Lung (tissue), 12 donors: ENCODE measurements around the gene TRAF3. TPM values are rescaled to one million over a fixed set of nuclear protein-coding genes. Genes with fewer than 3 reads are reported as not detected.

Source experiments
- ATAC-seq: fragments of 200-7000 bp; cut with Tn5 transposase; one replicate; pipeline ENCODE4 v1.9.1; 2020; ENCODE audit warnings: moderate number of reproducible peaks; ENCODE audit not compliant: insufficient read depth, low FRiP score
- DNase-seq, 3 donors: peaks; one replicate each; pipeline ENCODE4 v3.0.0-alpha.2; 2013 to 2017
- H3K27ac ChIP-seq, 2 donors: one replicate each; pipeline ENCODE4 v1.5.1; 2013; ENCODE audit warnings: mild to moderate bottlenecking in 2 of 2, moderate library complexity in 2 of 2, control low read depth in 1 of 2, inconsistent platforms in 1 of 2, low read depth in 1 of 2, low read length in 1 of 2
- H3K27me3 ChIP-seq, 3 donors: one replicate each; pipeline ENCODE4 v1.5.1; 2013; ENCODE audit warnings: low read length in 2 of 3; ENCODE audit not compliant: control insufficient read depth in 3 of 3, insufficient read depth in 3 of 3
- H3K36me3 ChIP-seq, 4 donors: one replicate each; pipeline ENCODE4 v1.5.1; 2013; ENCODE audit warnings: low read length in 4 of 4, mild to moderate bottlenecking in 1 of 4, moderate library complexity in 1 of 4; ENCODE audit not compliant: control insufficient read depth in 4 of 4, insufficient read depth in 4 of 4
- H3K4me1 ChIP-seq, 5 donors: one replicate each; pipeline ENCODE4 v1.5.1; 2013; ENCODE audit warnings: low read length in 5 of 5, mild to moderate bottlenecking in 2 of 5, moderate library complexity in 1 of 5; ENCODE audit not compliant: control insufficient read depth in 5 of 5, insufficient read depth in 5 of 5
- H3K4me3 ChIP-seq: one replicate; pipeline ENCODE4 v1.5.1; 2013; ENCODE audit warnings: mild to moderate bottlenecking, control low read depth, moderate library complexity
- H3K9ac ChIP-seq, 2 donors: one replicate each; pipeline ENCODE4 v1.5.1; 2013; ENCODE audit warnings: low read length in 2 of 2, control low read depth in 1 of 2; ENCODE audit not compliant: insufficient read depth in 1 of 2
- H3K9me3 ChIP-seq, 4 donors: one replicate each; pipeline ENCODE4 v1.5.1; 2013; ENCODE audit warnings: low read length in 3 of 4, mild to moderate bottlenecking in 1 of 4, moderate library complexity in 1 of 4; ENCODE audit not compliant: control insufficient read depth in 4 of 4, insufficient read depth in 3 of 4
- WGBS, 2 donors: extraction: QIAGEN DNeasy Blood & Tissue Kit; methylation state at CpG; one replicate each; pipeline ENCODE4 v1.1.7; 2013; 5-methylcytosine and 5-hydroxymethylcytosine counted together
- polyA plus RNA-seq, 2 donors: library from polyadenylated mRNA; stranded (reverse); fragments of 200-250 nt; gene quantifications; one replicate each; pipeline ENCODE4 v1.2.1, GENCODE V29; 2013
- total RNA-seq, 2 donors: library from RNA; depleted of rRNA in 1 of 2; stranded (reverse); fragments of >200 nt in 1 of 2; gene quantifications; one replicate each; pipeline ENCODE4 v1.2.1, GENCODE V29; 2014 to 2021
- TF ChIP-seq, protein P1 (sequence below): IDR thresholded peaks from 2 replicates; pipeline ENCODE4 v1.5.1; 2012; ENCODE audit warnings: mild to moderate bottlenecking; ENCODE audit errors: control extremely low read depth, extremely low read depth
- donor health status: control.
- donor health status: control.
- donor health status: Bipolar disorder and iron deficiency.
- donor health status: healthy.
- donor health status: DM: yes; HTN: yes; CAD: no.

The TRAF3 gene
- total and polyA plus RNA-seq, 4 donors: 5.7 to 25.5 (median 18.7) TPM

DNA sequence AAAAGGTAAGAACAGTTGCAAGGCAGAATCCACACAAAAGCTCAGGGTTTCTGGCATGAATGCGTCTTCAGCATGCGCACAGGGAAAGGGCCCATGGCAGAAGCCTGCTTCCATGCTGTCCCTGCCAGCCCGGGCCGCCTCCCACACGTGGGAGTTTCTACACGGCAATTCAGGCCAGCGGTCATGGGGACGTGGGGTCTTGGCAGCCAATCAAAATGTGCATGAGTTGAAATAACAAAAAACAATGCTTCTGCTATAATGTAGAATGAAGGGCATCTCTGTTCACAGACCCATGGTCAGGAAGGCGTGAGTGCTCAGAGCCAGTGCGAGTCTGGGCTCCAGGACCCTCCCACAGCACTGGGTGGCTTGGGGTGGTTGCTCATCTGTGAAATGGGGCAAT is 173.8 kb downstream of the TRAF3 start:
- Histone ChIP-seq H3K4me1 (peaks cover 0 to 8% (median 0%) of the 10 kb centered on the region in 5 donors), H3K27ac (no peak overlapping the region), H3K4me3 (no peak overlapping the region), H3K36me3 (peaks cover 35 to 70% (median 50%) of the 10 kb centered on the region in 4 donors), H3K9ac (no peak overlapping the region), H3K27me3 (no peaks in the 10 kb centered on the region), H3K9me3 (no peaks in the 10 kb centered on the region)
- WGBS, 2 donors: 86 to 87% methylated on average over 10 of the region's 10 CpGs
- DNase-seq: no peak
- TF ChIP-seq, protein P1, sequence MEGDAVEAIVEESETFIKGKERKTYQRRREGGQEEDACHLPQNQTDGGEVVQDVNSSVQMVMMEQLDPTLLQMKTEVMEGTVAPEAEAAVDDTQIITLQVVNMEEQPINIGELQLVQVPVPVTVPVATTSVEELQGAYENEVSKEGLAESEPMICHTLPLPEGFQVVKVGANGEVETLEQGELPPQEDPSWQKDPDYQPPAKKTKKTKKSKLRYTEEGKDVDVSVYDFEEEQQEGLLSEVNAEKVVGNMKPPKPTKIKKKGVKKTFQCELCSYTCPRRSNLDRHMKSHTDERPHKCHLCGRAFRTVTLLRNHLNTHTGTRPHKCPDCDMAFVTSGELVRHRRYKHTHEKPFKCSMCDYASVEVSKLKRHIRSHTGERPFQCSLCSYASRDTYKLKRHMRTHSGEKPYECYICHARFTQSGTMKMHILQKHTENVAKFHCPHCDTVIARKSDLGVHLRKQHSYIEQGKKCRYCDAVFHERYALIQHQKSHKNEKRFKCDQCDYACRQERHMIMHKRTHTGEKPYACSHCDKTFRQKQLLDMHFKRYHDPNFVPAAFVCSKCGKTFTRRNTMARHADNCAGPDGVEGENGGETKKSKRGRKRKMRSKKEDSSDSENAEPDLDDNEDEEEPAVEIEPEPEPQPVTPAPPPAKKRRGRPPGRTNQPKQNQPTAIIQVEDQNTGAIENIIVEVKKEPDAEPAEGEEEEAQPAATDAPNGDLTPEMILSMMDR: no peak
- ATAC-seq: no peak

DNA sequence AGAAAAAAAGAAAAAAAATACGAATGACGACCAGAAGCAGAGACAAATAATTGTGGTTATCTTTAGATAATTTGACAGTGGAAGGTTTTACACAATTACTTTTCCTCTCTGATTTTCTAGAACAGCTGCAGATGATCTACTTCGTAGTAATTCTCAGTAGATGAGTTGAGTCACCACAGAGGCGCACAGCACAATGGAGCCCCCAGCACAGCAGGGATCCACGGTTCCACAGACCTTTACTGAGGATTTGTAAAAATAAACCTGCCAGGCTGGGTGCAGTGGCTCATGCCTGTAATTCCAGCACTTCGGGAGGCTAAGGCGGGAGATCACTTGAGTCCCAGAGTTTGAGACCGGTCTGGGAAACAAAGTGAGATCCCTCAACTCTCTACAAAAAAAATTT is 174.6 kb downstream of the TRAF3 start:
- 80 to 83% methylated on average over 8 of the region's 8 CpGs for WGBS, 2 donors
- DNase-seq: no peak
- H3K36me3 ChIP-seq: peaks cover 29 to 71% (median 45%) of the 10 kb centered on the region in 4 donors
- H3K9ac ChIP-seq: no peak overlapping the region
- H3K9me3 ChIP-seq: no peaks in the 10 kb centered on the region
- no peak overlapping the region for H3K4me3 ChIP-seq
- H3K27ac ChIP-seq: no peak overlapping the region
- no peak for ATAC-seq
- peaks cover 0 to 8% (median 0%) of the 10 kb centered on the region in 5 donors for H3K4me1 ChIP-seq
- no peaks in the 10 kb centered on the region for H3K27me3 ChIP-seq
- TF ChIP-seq, protein P1: no peak

DNA sequence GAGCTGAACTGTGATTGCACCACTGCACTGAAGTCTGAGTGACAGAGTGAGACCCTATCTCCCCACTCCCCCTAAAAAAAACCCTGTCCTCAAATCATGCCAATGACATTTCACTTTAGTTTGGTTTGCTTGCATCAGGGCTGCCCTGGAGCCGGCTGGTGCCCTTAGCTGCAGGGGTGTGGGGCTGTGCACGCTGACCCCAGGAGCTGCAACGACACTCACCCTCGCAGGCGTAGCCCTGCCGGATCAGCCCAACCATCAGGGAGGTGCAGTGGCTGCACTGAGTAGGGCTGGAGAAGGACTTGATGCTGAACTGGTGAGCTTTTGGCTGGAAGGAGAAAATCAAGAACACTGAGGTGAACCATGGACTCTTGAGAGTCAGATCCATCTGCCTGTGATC is 175.0 kb downstream of the TRAF3 start:
- Histone ChIP-seq H3K9ac (no peak overlapping the region), H3K36me3 (peaks cover 27 to 71% (median 48%) of the 10 kb centered on the region in 4 donors), H3K27me3 (no peaks in the 10 kb centered on the region), H3K4me1 (peaks cover 0 to 8% (median 0%) of the 10 kb centered on the region in 5 donors), H3K4me3 (no peak overlapping the region), H3K27ac (no peak overlapping the region), H3K9me3 (no peaks in the 10 kb centered on the region)
- no peak for ATAC-seq
- TF ChIP-seq, protein P1: no peak
- 95 to 98% methylated on average over 6 of the region's 6 CpGs for WGBS, 2 donors
- DNase-seq: no peak

DNA sequence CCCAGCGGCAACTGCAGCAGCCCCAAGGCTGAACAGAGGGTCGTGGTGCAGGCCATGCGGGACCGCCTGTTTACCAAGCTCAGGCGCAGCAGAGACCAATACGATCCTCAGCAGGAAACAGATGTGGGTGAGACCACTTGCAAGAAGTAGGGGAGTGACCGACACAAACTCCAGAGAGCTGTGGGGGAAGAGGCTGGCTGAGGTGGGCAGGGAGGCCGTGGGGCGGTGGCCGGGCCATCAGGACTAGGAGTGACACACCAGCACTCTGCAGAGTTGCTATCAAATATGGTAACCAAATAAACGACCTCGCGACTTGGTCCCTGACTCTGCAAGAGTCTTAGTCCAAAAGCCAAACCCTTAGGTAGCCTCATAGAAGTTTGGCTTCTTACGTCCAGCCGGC is 175.9 kb downstream of the TRAF3 start:
- H3K36me3 ChIP-seq: peaks cover 31 to 74% (median 55%) of the 10 kb centered on the region in 4 donors
- no peak overlapping the region for H3K4me3 ChIP-seq

More for the DNA sequence above, 175.9 kb downstream of the TRAF3 start:
- ATAC-seq: no peak
- H3K9me3 ChIP-seq: no peaks in the 10 kb centered on the region
- no peak overlapping the region for H3K27ac ChIP-seq
- no peak overlapping the region for H3K9ac ChIP-seq
- no peaks in the 10 kb centered on the region for H3K27me3 ChIP-seq
- H3K4me1 ChIP-seq: peaks cover 0 to 8% (median 0%) of the 10 kb centered on the region in 5 donors
- TF ChIP-seq, protein P1: no peak
- DNase-seq: no peak
- 86 to 89% methylated on average over 15 of the region's 15 CpGs for WGBS, 2 donors
